ENCODE measurements around the gene XG.

Gene XG

DNA sequence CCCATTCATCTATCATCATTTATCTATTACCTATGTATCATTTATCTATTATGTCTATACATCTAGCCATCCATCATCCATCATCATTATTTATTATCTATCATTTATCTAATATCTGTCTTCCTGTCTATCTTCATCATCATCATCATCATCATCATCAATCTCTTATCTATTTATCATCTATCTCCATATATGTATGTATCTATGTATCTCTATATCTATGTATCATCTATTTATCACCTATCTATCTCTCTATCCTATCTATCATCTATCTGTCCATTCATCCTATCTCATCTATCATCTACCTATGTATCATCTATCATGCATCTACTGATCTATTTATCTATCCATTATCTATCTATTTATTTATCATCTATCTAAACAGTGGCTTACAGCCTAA, 73.0 kb downstream of the XG start:
- in situ Hi-C loops (cut with MboI; ENCODE audit: low sequenced_read_pairs, unreplicated experiment), result loop anchor here (5.0 to 25.0 kb wide), 2 partner anchors 178 to 1163 kb away; no protein-coding TSS in a partner anchor
- DNase-seq (ENCODE audit: low spot score), result no peak
- TF ChIP-seq, protein P1, sequence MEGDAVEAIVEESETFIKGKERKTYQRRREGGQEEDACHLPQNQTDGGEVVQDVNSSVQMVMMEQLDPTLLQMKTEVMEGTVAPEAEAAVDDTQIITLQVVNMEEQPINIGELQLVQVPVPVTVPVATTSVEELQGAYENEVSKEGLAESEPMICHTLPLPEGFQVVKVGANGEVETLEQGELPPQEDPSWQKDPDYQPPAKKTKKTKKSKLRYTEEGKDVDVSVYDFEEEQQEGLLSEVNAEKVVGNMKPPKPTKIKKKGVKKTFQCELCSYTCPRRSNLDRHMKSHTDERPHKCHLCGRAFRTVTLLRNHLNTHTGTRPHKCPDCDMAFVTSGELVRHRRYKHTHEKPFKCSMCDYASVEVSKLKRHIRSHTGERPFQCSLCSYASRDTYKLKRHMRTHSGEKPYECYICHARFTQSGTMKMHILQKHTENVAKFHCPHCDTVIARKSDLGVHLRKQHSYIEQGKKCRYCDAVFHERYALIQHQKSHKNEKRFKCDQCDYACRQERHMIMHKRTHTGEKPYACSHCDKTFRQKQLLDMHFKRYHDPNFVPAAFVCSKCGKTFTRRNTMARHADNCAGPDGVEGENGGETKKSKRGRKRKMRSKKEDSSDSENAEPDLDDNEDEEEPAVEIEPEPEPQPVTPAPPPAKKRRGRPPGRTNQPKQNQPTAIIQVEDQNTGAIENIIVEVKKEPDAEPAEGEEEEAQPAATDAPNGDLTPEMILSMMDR (IDR thresholded peaks at IDR 0.05; ENCODE audit: borderline replicate concordance, control extremely low read depth, extremely low read depth, insufficient read depth, missing control alignments), result no peak

DNA sequence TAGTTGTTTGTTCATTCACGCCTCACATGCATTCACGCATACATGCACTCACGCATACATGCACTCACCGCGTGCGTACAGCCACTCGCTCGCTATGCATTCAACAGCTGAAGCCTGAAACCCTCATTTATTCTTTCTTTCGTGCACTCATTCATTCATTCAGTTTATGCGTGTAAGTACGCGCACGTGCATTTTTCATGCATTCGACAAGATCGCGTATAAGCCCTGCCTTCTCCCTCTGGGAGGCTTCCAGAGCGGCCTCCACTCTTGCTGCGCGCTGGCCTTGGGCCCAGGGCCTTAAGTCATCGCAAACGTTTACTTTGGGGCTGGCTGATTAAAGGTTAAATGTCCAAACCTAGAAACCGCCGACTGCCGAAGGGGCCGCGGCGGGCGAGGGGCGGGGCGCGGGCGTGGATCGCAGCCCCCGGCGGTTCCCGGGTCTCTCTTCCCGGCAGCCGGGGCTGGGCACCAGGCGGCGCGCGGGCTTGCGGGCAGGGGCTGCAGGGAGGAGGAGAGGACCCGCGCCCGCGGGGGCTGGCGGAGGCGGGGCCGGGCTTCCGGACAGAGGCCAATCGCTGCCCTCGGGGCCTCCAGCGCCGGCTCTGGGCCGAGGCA, 76.6 kb downstream of the XG start, which contains the start of gene GYG2:
TSS of gene GYG2 (plus strand) at position 587 of the 615 bp plus-strand sequence. CDS start 1,259 bp downstream, outside the sequence.
- TF ChIP-seq, protein P1 (IDR thresholded peaks at IDR 0.05; ENCODE audit: borderline replicate concordance, control extremely low read depth, extremely low read depth, insufficient read depth, missing control alignments), result no peak
- DNase-seq (ENCODE audit: low spot score), result no peak
- in situ Hi-C loops (cut with MboI; ENCODE audit: low sequenced_read_pairs, unreplicated experiment), result no loop called here

DNA sequence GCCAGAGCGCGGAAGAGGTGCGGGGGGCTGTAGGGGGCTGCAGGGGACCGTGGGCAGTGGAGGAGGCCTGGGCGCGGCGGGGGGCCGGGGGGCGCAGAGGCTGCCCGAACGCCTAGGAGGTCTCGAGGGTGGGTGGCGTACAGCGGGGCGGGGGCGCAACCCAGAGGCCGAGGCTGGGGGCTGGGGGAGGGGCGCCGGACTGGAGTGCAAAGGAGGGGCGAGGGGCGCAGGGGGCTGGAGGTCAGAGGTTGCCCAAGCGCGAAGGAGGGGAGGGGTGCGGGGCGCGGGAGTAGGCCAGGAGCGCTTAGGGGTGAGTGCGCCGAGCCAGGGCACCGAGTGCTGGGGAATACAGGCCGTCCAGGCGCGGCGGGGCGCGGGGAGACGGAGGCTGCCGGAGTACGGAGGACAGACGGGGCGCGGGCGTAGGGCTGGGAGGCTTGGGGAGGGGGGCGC, 77.1 kb downstream of the XG start:
- in situ Hi-C loops (cut with MboI; ENCODE audit: low sequenced_read_pairs, unreplicated experiment), result no loop called here
- TF ChIP-seq, protein P1 (IDR thresholded peaks at IDR 0.05; ENCODE audit: borderline replicate concordance, control extremely low read depth, extremely low read depth, insufficient read depth, missing control alignments), result no peak
- DNase-seq (ENCODE audit: low spot score), result no peak

DNA sequence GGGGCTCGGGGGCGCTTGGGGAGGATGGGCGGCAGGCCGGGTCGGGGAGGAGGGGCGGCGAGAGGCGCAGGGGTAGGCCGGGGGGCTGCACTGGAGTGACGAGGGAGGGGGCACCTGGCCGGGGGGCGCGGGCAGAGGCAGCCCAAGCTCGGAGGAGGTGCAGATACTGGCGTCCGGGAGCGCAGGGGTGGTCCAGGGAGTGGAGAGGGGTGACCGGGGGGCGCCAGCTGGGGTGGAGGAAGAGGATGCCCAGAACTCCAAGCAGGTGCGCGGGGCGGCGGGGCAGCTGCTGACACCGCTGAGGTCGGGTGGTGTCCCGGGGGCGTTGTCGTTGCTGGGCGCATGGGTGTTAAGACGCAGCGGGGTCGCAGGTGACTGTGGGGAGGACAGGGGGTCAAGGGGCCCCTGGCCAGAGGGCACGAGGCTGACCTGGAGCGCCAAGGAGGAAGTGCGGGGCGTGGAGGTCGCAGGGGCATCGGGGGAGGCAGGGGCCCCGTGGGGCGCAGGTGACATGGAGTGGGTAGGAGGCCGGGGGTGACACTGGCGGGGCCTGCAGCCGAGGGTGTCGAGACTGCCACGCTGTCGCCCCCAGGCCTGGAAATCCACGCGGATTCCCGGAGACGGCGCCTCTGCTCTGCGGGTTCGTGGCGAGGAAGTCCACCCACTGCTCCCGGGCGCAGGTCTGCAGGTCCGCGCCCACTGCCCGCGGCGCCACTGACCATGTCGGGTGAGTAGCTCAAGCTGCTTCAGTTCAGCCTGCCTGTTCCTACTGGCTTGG, 77.8 kb downstream of the XG start:
- TF ChIP-seq, protein P1 (IDR thresholded peaks at IDR 0.05; ENCODE audit: borderline replicate concordance, control extremely low read depth, extremely low read depth, insufficient read depth, missing control alignments), result no peak
- no peak for DNase-seq (ENCODE audit: low spot score)
- in situ Hi-C loops (cut with MboI; ENCODE audit: low sequenced_read_pairs, unreplicated experiment), result no loop called here

- in situ Hi-C loops (cut with MboI; ENCODE audit: low sequenced_read_pairs, unreplicated experiment), result no loop called here
- TF ChIP-seq, protein P1 (IDR thresholded peaks at IDR 0.05; ENCODE audit: borderline replicate concordance, control extremely low read depth, extremely low read depth, insufficient read depth, missing control alignments), result no peak
- DNase-seq (ENCODE audit: low spot score), result no peak
Observed at GRCh38 chrX:2831471-2832228, 79.8 kb downstream of the XG start.

DNA sequence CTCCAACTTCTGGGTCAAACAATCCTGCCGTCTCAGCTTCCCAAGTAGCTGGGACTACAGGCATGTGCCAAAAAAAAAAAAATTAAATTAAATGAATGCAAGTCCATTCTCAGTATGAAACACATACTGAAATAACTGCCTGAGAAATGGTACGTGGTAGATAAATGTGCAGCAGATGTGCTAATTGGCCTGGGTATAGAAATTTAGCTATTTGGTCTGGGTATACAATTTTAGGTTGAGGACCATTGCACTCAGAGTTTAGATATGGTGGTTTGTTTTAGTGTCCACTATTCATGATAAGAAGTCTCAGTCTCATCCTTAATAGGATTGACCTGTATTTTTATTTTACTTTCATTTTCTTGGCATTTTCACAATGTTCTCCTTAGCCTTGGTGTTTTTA, 86.1 kb downstream of the XG start:
- TF ChIP-seq, protein P1 (IDR thresholded peaks at IDR 0.05; ENCODE audit: borderline replicate concordance, control extremely low read depth, extremely low read depth, insufficient read depth, missing control alignments), result no peak
- no peak for DNase-seq (ENCODE audit: low spot score)
- in situ Hi-C loops (cut with MboI; ENCODE audit: low sequenced_read_pairs, unreplicated experiment), result no loop called here
